ENCODE measurements around the gene NEK7.

DNA sequence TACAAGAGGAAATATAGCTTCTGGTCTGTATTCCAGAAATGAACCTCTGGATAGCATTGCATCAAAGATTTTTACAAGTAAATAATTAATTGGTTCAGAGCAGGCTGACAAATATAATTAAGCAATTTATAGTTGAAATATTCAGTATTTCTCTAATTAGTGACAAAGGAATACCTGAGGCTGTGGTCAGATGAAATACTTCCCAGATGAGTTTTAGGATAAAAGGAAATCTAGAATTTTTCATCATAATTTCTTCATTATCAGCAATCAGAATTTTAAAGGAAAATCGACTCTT lies 112.8 kb downstream of the NEK7 start:
- TF ChIP-seq, protein P1, sequence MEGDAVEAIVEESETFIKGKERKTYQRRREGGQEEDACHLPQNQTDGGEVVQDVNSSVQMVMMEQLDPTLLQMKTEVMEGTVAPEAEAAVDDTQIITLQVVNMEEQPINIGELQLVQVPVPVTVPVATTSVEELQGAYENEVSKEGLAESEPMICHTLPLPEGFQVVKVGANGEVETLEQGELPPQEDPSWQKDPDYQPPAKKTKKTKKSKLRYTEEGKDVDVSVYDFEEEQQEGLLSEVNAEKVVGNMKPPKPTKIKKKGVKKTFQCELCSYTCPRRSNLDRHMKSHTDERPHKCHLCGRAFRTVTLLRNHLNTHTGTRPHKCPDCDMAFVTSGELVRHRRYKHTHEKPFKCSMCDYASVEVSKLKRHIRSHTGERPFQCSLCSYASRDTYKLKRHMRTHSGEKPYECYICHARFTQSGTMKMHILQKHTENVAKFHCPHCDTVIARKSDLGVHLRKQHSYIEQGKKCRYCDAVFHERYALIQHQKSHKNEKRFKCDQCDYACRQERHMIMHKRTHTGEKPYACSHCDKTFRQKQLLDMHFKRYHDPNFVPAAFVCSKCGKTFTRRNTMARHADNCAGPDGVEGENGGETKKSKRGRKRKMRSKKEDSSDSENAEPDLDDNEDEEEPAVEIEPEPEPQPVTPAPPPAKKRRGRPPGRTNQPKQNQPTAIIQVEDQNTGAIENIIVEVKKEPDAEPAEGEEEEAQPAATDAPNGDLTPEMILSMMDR (IDR thresholded peaks at IDR 0.05), result no peak
- TF ChIP-seq ZFX (IDR thresholded peaks at IDR 0.05; ENCODE audit: borderline replicate concordance), result no peak
